Neural crest cell (in vitro differentiated cells): ENCODE data around the gene EIF4G2. TPM values are rescaled to one million over a fixed set of nuclear protein-coding genes. Genes with fewer than 3 reads are reported as not detected.
A peak's percentile ranks its signal among the peaks of the same experiment; 100 is the strongest.

ENCODE experiments used
- DNase-seq: peaks from one replicate; pipeline ENCODE4 v3.0.0; 2021; ENCODE audit warnings: low read depth, mixed read lengths, low spot score
- H3K27ac Mint-ChIP-seq: one replicate; pipeline ENCODE4 v1.8.0; 2021; ENCODE audit warnings: mild to moderate bottlenecking, mixed read lengths; ENCODE audit not compliant: unreplicated experiment
- H3K27me3 Mint-ChIP-seq: 2 replicates; pipeline ENCODE4 v1.8.0; 2021; ENCODE audit warnings: low read depth, mild to moderate bottlenecking, mixed read lengths
- H3K36me3 Mint-ChIP-seq: 2 replicates; pipeline ENCODE4 v1.8.0; 2021; ENCODE audit warnings: low read depth, mild to moderate bottlenecking, mixed read lengths
- H3K4me1 Mint-ChIP-seq: 2 replicates; pipeline ENCODE4 v1.8.0; 2021; ENCODE audit warnings: mixed read lengths
- H3K4me3 Mint-ChIP-seq: one replicate; pipeline ENCODE4 v1.8.0; 2021; ENCODE audit warnings: mild to moderate bottlenecking, mixed read lengths
- H3K9me3 Mint-ChIP-seq: 2 replicates; pipeline ENCODE4 v1.8.0; 2021; ENCODE audit warnings: mixed read lengths
- CTCF ChIP-seq: fragments of 200-600 bp; sonication (generic); conservative IDR thresholded peaks from 2 replicates; pipeline ENCODE4 v1.5.0; 2021; ENCODE audit warnings: antibody characterized with exemption, mild to moderate bottlenecking
- total RNA-seq: library from RNA; stranded (reverse); gene quantifications from 2 replicates; pipeline ENCODE4 v1.2.1, GENCODE V29; 2021

EIF4G2 gene
- total RNA-seq, 1 donor from 2014 or later: 1,333 TPM

GRCh38 chr11:10792385-10793068 is 16.2 kb downstream of the EIF4G2 start:
- H3K4me3 Mint-ChIP-seq: peak overlapping the region; percentile 8
- peaks cover 6% of the 10 kb centered on the region for H3K4me1 Mint-ChIP-seq
- H3K27ac Mint-ChIP-seq: no peak overlapping the region
- DNase-seq: peak; percentile 95
- peaks cover 10% of the 10 kb centered on the region for H3K36me3 Mint-ChIP-seq
- H3K9me3 Mint-ChIP-seq: no peaks in the 10 kb centered on the region
- peak; percentile 95 for TF ChIP-seq CTCF
- H3K27me3 Mint-ChIP-seq: peaks cover 4% of the 10 kb centered on the region

GRCh38 chr11:10786451-10786850 is 22.3 kb downstream of the EIF4G2 start:
- Mint-ChIP-seq H3K27ac (no peak overlapping the region), H3K36me3 (no peaks in the 10 kb centered on the region), H3K27me3 (no peaks in the 10 kb centered on the region), H3K9me3 (no peaks in the 10 kb centered on the region), H3K4me1 (peaks cover 16% of the 10 kb centered on the region), H3K4me3 (no peak overlapping the region)
- DNase-seq: no peak
- no peak for TF ChIP-seq CTCF

GRCh38 chr11:10785146-10785474 is 23.6 kb downstream of the EIF4G2 start:
- Mint-ChIP-seq H3K27me3 (no peaks in the 10 kb centered on the region), H3K4me3 (no peak overlapping the region), H3K27ac (no peak overlapping the region), H3K36me3 (no peaks in the 10 kb centered on the region), H3K4me1 (peaks cover 16% of the 10 kb centered on the region), H3K9me3 (no peaks in the 10 kb centered on the region)
- TF ChIP-seq CTCF: no peak
- DNase-seq: no peak

- Mint-ChIP-seq H3K27ac (peak overlapping the region; percentile 25), H3K27me3 (no peaks in the 10 kb centered on the region), H3K4me1 (peaks cover 16% of the 10 kb centered on the region), H3K9me3 (no peaks in the 10 kb centered on the region), H3K36me3 (no peaks in the 10 kb centered on the region), H3K4me3 (no peak overlapping the region)
- no peak for TF ChIP-seq CTCF
- no peak for DNase-seq
Observed at GRCh38 chr11:10784232-10785145, 24.2 kb downstream of the EIF4G2 start.

- Mint-ChIP-seq H3K36me3 (peaks cover 16% of the 10 kb centered on the region), H3K27ac (no peak overlapping the region), H3K27me3 (no peaks in the 10 kb centered on the region), H3K4me1 (peaks cover 13% of the 10 kb centered on the region), H3K9me3 (no peaks in the 10 kb centered on the region), H3K4me3 (no peak overlapping the region)
- no peak for TF ChIP-seq CTCF
- no peak for DNase-seq
Observed at GRCh38 chr11:10780040-10780439, 28.7 kb downstream of the EIF4G2 start.
